ENCODE results near the gene PIGS.

The PIGS gene

DNA sequence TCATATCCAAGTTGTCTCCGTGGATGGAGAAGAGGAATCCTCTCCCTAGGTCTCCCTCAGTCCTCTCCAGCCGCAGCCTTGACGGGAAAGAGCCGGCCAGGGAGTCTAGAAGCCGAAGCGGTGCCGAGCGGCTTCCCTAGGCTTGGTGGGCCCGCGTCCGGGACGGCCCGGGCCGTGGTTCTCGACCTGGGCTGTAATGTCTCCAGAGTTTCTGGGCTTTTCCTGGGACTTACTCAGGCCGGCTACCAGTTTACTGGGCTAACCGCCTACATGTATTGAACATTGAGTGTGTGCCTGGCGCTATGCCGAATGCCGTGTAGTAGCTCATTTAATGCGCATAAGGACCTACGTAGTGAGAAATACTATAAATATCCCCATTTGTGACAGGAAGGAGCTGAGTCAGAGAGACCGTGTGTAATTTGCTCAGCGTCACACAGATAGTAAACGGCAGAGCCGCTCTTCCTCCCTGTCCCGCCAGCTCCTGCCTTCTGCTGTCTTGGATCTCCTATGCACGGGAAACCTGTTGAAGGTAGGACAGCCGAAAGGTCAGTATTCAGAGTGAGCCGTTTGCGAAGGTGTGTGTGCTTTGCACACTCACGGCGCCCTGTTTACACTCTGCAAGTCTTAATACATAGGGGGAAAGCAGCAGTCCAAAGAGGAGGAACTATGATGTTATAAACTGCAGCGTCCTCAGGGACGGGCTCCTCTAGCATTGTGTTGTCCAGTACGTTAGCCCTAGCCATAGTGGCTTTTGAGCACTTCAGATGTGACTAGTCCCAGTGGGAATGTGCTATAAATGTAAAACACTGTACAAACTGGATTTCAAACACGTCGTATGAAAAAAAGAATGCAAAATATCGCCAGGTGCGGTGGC, 28.2 kb upstream of the PIGS start:
- Histone ChIP-seq H3K4me2 (ENCODE audit: low read length) (peak overlapping the region; percentile 97), H3K9me3 (replicated peaks; ENCODE audit: low read length) (no peaks in the 10 kb centered on the region), H3K4me1 (ENCODE audit: control insufficient read depth, insufficient read depth, low read length) (peaks cover 21% of the 10 kb centered on the region), H3K9ac (ENCODE audit: low read depth, low read length) (peak overlapping the region; percentile 91), H3K36me3 (ENCODE audit: insufficient read depth, low read length) (no peaks in the 10 kb centered on the region), H3K4me3 (ENCODE audit: low read length) (peak overlapping the region; percentile 93), H3K27me3 (ENCODE audit: control insufficient read depth, insufficient read depth, low read length) (no peaks in the 10 kb centered on the region)

DNA sequence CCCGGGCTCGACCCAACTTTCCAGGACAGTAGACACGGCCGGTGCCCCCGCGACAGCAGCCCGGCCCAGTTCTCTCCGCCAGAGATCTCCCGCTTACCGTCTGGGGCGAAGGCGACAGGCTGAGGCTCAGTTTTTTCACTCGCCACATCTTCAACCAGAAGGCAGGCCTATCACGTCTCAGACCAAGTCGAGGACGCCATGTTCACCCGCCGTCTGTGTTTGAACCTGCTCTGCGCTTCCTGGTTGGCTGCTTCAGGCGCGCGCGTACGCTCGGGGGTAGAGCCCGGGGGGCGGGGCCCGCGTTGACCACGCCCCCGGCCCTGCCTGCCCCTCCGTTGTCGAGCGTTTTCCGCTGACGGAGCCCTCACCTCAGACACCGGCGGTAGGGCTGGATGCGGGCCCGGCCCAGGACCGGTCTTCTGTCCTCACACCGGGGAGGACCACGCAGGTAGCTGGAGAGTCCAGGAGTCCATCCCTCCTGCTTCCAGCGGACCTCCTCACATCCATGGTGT, 27.5 kb upstream of the PIGS start, which contains the start of gene SPAG5:
Gene SPAG5, minus strand, starts transcription at position 227 of the 512 bp plus-strand sequence. Its CDS starts 79 bp downstream, at position 148.
- Histone ChIP-seq H3K4me3 (ENCODE audit: low read length) (peak within 1 kb of the TSS; percentile 93), H3K36me3 (ENCODE audit: insufficient read depth, low read length) (no peaks in the 10 kb centered on the region), H3K4me1 (ENCODE audit: control insufficient read depth, insufficient read depth, low read length) (peaks cover 21% of the 10 kb centered on the region), H3K9me3 (replicated peaks; ENCODE audit: low read length) (no peaks in the 10 kb centered on the region), H3K4me2 (ENCODE audit: low read length) (peak within 1 kb of the TSS; percentile 97), H3K9ac (ENCODE audit: low read depth, low read length) (peak within 1 kb of the TSS; percentile 91), H3K27me3 (ENCODE audit: control insufficient read depth, insufficient read depth, low read length) (no peaks in the 10 kb centered on the region)

DNA sequence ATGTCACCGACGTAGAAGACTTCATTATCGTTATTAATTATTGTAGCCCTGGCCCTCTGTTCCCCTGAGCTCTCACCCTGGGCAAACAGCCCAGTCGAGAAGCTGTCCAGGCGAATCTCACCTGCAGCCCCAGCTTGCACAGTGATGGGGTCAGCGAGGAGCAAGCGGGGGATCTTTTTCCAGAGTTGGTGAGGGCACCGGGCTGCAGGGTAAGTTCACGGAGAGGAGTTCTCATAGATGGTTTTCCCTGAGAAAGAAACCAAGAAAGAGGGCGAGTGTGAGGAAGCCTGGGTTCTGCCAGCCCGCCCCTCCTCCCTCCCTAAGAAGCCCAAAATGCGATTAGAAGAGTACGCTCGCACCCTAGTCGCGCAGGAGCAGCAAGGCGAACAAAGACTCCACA, 27.1 kb upstream of the PIGS start:
- H3K9ac ChIP-seq (ENCODE audit: low read depth, low read length) = peak overlapping the region; percentile 91
- no peaks in the 10 kb centered on the region for H3K36me3 ChIP-seq (ENCODE audit: insufficient read depth, low read length)
- peak overlapping the region; percentile 97 for H3K4me2 ChIP-seq (ENCODE audit: low read length)
- H3K27me3 ChIP-seq (ENCODE audit: control insufficient read depth, insufficient read depth, low read length) = no peaks in the 10 kb centered on the region
- H3K4me3 ChIP-seq (ENCODE audit: low read length) = peak overlapping the region; percentile 93
- H3K9me3 ChIP-seq (replicated peaks; ENCODE audit: low read length) = no peaks in the 10 kb centered on the region
- H3K4me1 ChIP-seq (ENCODE audit: control insufficient read depth, insufficient read depth, low read length) = peaks cover 21% of the 10 kb centered on the region

DNA sequence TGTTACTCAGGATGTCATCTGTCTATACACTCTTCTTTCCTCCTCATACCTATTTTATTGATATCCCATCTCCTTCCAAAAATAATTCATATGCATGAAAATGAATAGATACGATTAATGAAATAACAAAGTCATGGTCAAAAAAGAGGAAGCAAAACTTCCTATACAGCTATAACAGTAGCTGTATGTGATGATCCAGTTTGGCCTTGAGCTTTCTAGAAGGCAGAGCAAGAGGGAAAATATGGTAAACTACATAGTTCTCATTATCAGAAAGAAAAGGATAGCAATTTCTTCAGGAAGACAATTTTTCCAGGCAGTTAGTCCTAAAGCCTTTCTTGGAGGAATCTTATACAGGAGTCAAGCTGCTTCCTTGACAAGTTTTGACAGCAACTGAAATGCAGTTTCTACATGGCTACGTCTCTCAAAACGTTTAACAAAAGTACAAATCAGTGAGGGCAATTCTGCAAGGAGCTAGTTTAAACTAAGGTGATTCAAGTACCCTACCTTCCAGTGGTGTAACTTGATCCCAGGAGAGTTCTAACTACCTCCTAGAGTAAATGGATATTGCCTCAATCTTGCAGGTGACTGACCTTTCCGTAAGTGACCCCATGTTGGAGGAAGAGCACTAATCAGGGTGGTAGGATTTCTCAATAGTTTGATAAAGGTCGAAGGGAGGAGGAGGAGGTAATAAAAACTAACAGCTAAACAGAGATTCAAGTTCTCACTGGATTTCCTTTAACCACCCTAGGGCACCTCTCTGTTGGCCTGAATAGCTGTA, 26.5 kb upstream of the PIGS start:
- H3K27me3 ChIP-seq (ENCODE audit: control insufficient read depth, insufficient read depth, low read length) = no peaks in the 10 kb centered on the region
- peak overlapping the region; percentile 97 for H3K4me2 ChIP-seq (ENCODE audit: low read length)
- peak overlapping the region; percentile 91 for H3K9ac ChIP-seq (ENCODE audit: low read depth, low read length)
- no peaks in the 10 kb centered on the region for H3K9me3 ChIP-seq (replicated peaks; ENCODE audit: low read length)
- H3K4me1 ChIP-seq (ENCODE audit: control insufficient read depth, insufficient read depth, low read length) = peaks cover 21% of the 10 kb centered on the region
- H3K36me3 ChIP-seq (ENCODE audit: insufficient read depth, low read length) = peaks cover 6% of the 10 kb centered on the region
- H3K4me3 ChIP-seq (ENCODE audit: low read length) = peak overlapping the region; percentile 93

DNA sequence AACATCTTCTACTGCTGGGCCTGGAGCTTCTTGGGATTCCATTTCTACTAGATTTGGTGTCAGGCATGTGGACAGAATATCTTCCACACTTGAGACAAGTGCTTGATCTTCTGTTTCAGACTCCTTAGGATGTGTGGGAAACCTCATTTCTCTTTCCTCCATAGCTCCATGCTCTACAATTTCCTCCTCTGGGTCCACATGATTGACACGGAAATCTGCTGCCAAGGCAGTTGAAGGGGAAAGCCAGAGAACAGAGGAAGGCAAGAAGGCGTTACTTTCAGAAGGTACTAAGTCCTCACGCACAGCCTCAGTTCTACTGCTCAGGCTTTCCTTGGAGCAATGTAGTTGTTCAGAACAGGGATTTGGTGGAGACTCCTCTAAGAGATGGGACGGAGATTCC, 20.9 kb upstream of the PIGS start:
- Histone ChIP-seq H3K9me3 (replicated peaks; ENCODE audit: low read length) (no peaks in the 10 kb centered on the region), H3K4me3 (ENCODE audit: low read length) (no peak overlapping the region), H3K4me2 (ENCODE audit: low read length) (no peak overlapping the region), H3K9ac (ENCODE audit: low read depth, low read length) (no peak overlapping the region), H3K4me1 (ENCODE audit: control insufficient read depth, insufficient read depth, low read length) (peaks cover under 1% of the 10 kb centered on the region), H3K27me3 (ENCODE audit: control insufficient read depth, insufficient read depth, low read length) (no peaks in the 10 kb centered on the region), H3K36me3 (ENCODE audit: insufficient read depth, low read length) (peaks cover 37% of the 10 kb centered on the region)

DNA sequence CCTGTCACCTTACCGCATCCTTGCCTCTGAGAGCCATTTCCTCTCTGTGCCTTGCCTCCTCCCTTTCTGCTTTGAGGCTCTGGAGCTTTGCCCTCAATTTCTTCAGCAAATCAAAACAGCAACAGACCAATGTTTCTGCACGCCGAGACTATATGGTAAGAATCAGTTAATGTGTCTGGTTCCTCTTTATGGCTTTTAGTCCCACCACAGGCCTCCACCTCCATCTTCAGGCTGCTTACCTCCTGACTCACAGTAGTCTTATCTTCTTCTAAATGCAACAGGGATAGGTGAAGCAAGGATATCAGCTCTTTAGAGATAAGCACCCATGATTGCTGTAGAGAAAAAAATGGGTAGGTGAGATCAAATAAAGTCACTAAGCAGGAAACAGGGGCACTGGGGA, 14.5 kb upstream of the PIGS start:
- Histone ChIP-seq H3K36me3 (ENCODE audit: insufficient read depth, low read length) (peaks cover 62% of the 10 kb centered on the region), H3K9me3 (replicated peaks; ENCODE audit: low read length) (no peaks in the 10 kb centered on the region), H3K4me1 (ENCODE audit: control insufficient read depth, insufficient read depth, low read length) (no peaks in the 10 kb centered on the region), H3K4me2 (ENCODE audit: low read length) (no peak overlapping the region), H3K4me3 (ENCODE audit: low read length) (no peak overlapping the region), H3K27me3 (ENCODE audit: control insufficient read depth, insufficient read depth, low read length) (no peaks in the 10 kb centered on the region), H3K9ac (ENCODE audit: low read depth, low read length) (no peak overlapping the region)

DNA sequence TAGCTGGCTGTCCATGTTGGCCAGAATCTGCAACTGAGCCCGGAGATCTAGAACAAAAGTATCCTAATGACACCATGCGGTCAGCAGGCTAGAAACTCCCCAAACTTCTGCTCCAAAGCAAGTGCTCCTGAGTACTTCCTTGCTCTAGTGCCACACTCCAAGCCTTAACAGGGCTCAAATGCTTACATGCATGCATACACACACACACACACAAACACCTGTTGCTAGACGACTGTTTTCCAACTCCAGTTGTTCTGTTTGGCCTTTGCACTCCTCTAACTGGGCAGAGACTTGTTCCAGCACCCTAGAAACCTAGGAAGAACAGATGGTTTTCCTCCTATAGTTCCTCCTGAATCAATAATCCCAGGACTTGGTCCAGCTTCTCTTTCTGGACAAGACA, 13.1 kb upstream of the PIGS start:
- no peak overlapping the region for H3K9ac ChIP-seq (ENCODE audit: low read depth, low read length)
- H3K9me3 ChIP-seq (replicated peaks; ENCODE audit: low read length) = no peaks in the 10 kb centered on the region
- H3K27me3 ChIP-seq (ENCODE audit: control insufficient read depth, insufficient read depth, low read length) = no peaks in the 10 kb centered on the region
- H3K4me1 ChIP-seq (ENCODE audit: control insufficient read depth, insufficient read depth, low read length) = no peaks in the 10 kb centered on the region
- peaks cover 66% of the 10 kb centered on the region for H3K36me3 ChIP-seq (ENCODE audit: insufficient read depth, low read length)
- no peak overlapping the region for H3K4me3 ChIP-seq (ENCODE audit: low read length)
- H3K4me2 ChIP-seq (ENCODE audit: low read length) = no peak overlapping the region

DNA sequence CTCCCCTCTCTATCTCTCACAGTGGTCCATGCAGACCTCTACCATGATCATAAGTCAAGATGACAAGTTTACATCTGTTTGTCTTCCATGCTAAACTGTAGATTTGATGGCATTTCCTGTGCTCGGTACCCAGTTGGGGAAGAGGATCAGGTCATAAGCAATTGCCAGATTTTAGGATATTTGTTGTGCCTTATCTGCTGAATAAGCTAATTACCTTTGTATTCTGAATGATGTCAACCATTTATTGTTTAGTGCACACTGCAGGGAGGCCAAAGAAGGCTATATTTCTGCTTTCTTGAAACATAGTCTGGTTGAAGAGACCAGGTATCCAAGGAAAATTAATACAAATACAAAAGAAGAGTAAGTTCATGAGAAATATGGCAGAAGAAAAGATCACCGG, 11.2 kb upstream of the PIGS start:
- Histone ChIP-seq H3K9me3 (replicated peaks; ENCODE audit: low read length) (no peaks in the 10 kb centered on the region), H3K4me2 (ENCODE audit: low read length) (no peak overlapping the region), H3K27me3 (ENCODE audit: control insufficient read depth, insufficient read depth, low read length) (no peaks in the 10 kb centered on the region), H3K9ac (ENCODE audit: low read depth, low read length) (no peak overlapping the region), H3K4me3 (ENCODE audit: low read length) (no peak overlapping the region), H3K36me3 (ENCODE audit: insufficient read depth, low read length) (peaks cover 75% of the 10 kb centered on the region), H3K4me1 (ENCODE audit: control insufficient read depth, insufficient read depth, low read length) (no peaks in the 10 kb centered on the region)

DNA sequence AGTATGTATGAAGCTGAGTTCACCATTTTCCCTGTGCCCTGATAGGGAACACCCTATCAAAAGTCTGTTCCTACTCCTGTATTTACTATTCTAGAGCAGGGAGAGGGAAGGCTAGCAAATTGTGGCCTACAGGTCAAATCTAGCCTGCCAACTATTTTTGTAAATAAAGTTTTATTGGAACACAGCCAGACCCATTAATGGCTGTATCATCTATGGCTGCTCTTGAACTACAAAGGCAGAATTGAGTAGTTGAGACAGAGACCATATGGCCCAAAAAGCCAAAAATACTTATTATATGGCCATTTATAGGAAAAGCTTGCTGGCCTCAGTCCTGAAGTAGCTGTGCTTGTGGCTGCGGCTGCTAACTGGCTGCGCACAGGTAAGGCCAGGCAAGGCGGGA, 9.6 kb upstream of the PIGS start:
- Histone ChIP-seq H3K9me3 (replicated peaks; ENCODE audit: low read length) (no peaks in the 10 kb centered on the region), H3K36me3 (ENCODE audit: insufficient read depth, low read length) (peaks cover 77% of the 10 kb centered on the region), H3K4me3 (ENCODE audit: low read length) (no peak overlapping the region), H3K4me1 (ENCODE audit: control insufficient read depth, insufficient read depth, low read length) (peaks cover 7% of the 10 kb centered on the region), H3K27me3 (ENCODE audit: control insufficient read depth, insufficient read depth, low read length) (no peaks in the 10 kb centered on the region), H3K4me2 (ENCODE audit: low read length) (no peak overlapping the region), H3K9ac (ENCODE audit: low read depth, low read length) (no peak overlapping the region)

DNA sequence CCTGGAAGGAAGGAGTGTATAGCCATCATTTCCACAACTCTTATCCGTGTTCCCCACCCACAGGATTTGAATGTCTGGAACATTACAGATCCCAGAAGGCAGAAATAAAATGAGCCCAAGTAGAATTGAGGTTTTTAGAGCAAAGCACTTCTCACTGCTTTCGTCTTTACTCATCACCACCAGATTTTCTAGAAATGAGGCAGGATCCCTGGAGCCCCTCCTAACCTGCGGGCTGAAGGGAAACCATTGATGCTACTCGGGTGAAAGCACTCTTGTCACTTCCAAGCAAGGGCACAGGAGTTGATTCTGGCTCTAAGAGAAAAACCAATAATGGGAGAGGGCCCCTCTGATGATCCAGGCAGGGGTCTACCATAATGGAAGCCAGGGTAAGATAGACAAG, 8.2 kb upstream of the PIGS start:
- no peak overlapping the region for H3K4me2 ChIP-seq (ENCODE audit: low read length)
- peaks cover 7% of the 10 kb centered on the region for H3K4me1 ChIP-seq (ENCODE audit: control insufficient read depth, insufficient read depth, low read length)
- no peak overlapping the region for H3K4me3 ChIP-seq (ENCODE audit: low read length)
- no peak overlapping the region for H3K9ac ChIP-seq (ENCODE audit: low read depth, low read length)
- H3K36me3 ChIP-seq (ENCODE audit: insufficient read depth, low read length) = peaks cover 68% of the 10 kb centered on the region
- no peaks in the 10 kb centered on the region for H3K27me3 ChIP-seq (ENCODE audit: control insufficient read depth, insufficient read depth, low read length)
- no peaks in the 10 kb centered on the region for H3K9me3 ChIP-seq (replicated peaks; ENCODE audit: low read length)

All from skeletal muscle satellite cell (primary cell).